GF-D8 (cell line): ENCODE measurements around the gene TSC22D4.

Experiments
- DNase-seq: peaks from one replicate; lab custom pipeline; 2025; lab: John Stamatoyannopoulos, UW

TSC22D4 gene

GRCh38 chr7:100492738-100493475 is 13.9 kb upstream of the TSC22D4 start:
- DNase-seq, result no peak

GRCh38 chr7:100491192-100491578 is 12.2 kb upstream of the TSC22D4 start:
- no peak for DNase-seq

- no peak for DNase-seq
These were observed 11.6 kb upstream of the TSC22D4 start for GRCh38 chr7:100490483-100491191.

- no peak for DNase-seq
These were observed 10.8 kb upstream of the TSC22D4 start for GRCh38 chr7:100489824-100490223.

- no peak for DNase-seq
These were observed 10.1 kb upstream of the TSC22D4 start for GRCh38 chr7:100489121-100489520.

GRCh38 chr7:100488333-100489095 is 9.5 kb upstream of the TSC22D4 start:
- no peak for DNase-seq

- no peak for DNase-seq
These were observed 7.9 kb upstream of the TSC22D4 start for GRCh38 chr7:100486753-100487446.

- DNase-seq, result no peak
These were observed 7.2 kb upstream of the TSC22D4 start for GRCh38 chr7:100486111-100486636.

GRCh38 chr7:100485471-100485876 is 6.5 kb upstream of the TSC22D4 start:
- DNase-seq, result no peak

- DNase-seq, result no peak
These were observed 5.6 kb upstream of the TSC22D4 start for GRCh38 chr7:100484673-100485045.

GRCh38 chr7:100483722-100484672 is 5.0 kb upstream of the TSC22D4 start, which contains the start of gene NYAP1:
NYAP1 (plus strand) TSS chr7:100483927; CDS start chr7:100485312, 1,385 bp downstream.
- no peak for DNase-seq

GRCh38 chr7:100483090-100483721 is 4.2 kb upstream of the TSC22D4 start:
- no peak for DNase-seq

- DNase-seq, result no peak
These were observed 3.7 kb upstream of the TSC22D4 start for GRCh38 chr7:100482728-100483089.

- DNase-seq, result no peak
These were observed 2.5 kb upstream of the TSC22D4 start for GRCh38 chr7:100481466-100481865.

GRCh38 chr7:100477871-100478267 is 1.1 kb downstream of the TSC22D4 start:
- DNase-seq, result no peak

GRCh38 chr7:100476903-100477870 is 1.8 kb downstream of the TSC22D4 start:
- DNase-seq, result no peak

GRCh38 chr7:100476101-100476780 is 2.8 kb downstream of the TSC22D4 start:
- no peak for DNase-seq

- no peak for DNase-seq
These were observed 3.5 kb downstream of the TSC22D4 start for GRCh38 chr7:100475549-100475948.
